HG02678 (cell line): ENCODE measurements around the gene CAMSAP1.

ENCODE experiments used
- ATAC-seq: cut with Tn5 transposase; IDR thresholded peaks from one replicate; pipeline ENCODE4 v1.9.1; 2021; ENCODE audit warnings: mild to moderate bottlenecking, moderate library complexity; ENCODE audit not compliant: unreplicated experiment

CAMSAP1 gene

DNA sequence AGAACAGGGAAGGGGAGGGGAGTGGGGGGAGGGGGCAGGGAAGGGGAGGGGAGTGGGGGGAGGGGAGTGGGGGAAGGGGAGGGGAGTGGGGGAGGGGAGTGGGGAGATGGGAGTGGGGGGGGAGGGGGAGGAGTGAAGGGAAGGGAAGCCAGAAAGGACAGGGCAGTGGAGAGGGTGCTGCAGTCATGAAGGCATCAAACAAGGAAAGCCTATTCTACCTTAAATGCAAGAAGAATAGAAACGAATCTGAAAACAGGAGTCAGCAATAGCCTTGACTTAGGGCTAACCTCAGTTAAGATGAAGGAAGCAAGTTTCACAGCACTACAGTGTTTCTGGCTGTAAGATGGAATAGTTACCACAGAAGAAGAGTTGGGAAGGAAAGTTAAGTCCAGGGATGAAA, 59.5 kb downstream of the CAMSAP1 start:
- no peak for ATAC-seq

DNA sequence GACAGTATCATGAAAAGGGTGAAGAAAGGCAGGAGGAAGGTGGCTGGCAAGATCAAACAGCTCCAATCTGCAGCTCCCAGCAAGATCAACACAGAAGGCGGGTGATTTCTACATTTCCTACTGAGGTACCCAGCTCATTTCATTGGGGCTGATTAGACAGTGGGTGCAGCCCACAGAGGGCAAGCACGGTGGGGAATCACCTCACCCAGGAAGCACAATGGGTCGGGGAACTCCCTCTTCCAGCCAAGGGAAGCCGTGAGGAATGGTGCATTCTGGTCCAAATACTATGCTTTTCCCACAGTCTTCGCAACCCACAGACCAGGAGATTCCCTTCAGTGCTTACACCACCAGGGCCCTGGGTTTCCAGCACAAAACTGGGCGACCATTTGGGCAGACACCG, 66.8 kb downstream of the CAMSAP1 start:
- ATAC-seq, result no peak

DNA sequence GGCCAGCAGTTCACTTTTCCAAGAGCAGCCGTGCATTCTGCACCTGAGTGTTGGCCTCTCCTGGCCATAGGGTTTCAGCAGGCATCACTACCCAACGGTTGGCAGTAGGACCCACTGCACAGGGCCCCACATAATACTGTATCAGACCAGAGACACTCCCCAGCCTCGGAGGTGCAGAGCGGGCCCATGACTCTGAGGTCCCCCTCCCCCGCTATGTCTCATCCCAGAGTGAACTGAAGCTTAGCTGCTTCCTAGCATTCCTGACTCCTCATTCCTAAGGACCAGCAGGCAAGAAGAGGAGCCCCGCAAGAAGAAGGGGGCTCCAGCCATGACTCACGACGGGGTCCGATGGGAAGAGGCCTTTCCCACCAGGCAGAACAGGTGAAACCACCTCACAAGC, 67.2 kb downstream of the CAMSAP1 start:
- ATAC-seq, result no peak

DNA sequence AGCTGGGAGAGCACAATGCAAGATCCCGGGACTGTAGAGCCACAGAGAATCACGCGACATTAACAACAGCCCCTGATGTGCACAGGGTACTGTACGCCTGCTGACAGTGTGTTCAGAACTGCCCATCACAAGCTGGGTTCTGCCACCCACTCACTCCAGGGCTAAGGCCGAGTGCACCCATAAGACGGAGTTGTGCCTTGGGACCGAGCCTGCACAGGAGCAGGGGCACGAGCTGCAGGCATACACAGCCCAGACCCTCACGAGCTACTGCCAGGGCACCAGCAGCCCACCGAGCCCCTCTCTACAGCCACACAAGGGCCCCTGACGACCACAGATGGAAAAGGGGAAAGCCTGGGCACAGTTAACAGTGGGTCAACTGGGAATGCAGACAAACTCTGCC, 67.8 kb downstream of the CAMSAP1 start:
- no peak for ATAC-seq

DNA sequence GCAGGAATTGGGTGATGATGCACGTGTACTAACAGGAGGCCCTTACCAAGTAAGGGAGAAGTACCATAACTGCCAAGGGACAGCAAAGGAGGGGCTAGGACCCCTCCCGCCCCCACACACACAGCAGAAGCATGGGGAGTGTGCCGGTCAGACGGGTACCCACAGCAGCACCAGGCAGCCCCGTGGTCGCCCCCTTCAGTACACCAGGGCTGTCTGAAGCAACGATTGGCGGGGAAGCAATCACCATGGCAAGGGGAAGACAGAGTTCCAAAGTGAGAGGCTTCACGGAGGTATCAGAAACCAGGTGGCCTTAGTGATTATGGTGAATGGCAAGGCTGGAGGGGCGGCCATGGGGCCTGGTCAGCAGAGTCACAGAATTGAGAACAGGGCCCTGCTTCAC, 72.2 kb downstream of the CAMSAP1 start:
- no peak for ATAC-seq

DNA sequence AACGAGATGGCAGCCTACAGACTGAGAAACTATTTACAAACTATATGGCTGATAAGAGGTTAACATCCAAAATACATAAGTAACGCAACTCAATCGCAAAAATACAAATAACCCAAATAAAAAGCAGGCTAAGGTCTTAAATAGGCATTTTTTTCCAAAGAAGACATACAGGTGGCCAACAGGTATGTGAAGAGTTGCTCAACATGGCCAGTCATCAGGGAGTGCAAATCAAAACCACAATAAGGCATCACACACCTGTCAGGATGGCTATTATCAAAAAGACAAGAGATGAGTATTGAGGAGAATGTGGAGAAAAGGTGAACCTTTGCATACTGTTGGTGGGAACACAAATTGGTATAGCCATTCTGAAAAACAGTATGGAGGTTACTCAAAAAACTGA, 73.5 kb downstream of the CAMSAP1 start:
- no peak for ATAC-seq

DNA sequence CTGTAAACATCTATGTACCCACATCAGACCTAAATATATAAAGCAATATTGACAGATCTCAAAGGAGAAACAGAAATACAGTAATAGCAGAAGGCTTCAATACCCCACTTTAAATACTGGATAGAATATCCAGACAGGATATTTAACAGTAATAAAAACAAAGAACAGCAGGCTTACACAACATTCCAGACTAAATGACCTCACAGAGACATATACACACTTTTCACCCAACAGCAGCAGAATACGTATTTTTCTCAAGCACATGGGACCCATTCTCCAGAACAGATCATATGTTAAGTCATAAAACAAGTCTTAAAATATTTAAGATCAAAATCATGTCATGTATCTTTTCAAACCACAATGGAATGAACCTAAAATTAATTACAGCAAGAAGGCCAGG, 76.8 kb downstream of the CAMSAP1 start:
- ATAC-seq, result no peak

DNA sequence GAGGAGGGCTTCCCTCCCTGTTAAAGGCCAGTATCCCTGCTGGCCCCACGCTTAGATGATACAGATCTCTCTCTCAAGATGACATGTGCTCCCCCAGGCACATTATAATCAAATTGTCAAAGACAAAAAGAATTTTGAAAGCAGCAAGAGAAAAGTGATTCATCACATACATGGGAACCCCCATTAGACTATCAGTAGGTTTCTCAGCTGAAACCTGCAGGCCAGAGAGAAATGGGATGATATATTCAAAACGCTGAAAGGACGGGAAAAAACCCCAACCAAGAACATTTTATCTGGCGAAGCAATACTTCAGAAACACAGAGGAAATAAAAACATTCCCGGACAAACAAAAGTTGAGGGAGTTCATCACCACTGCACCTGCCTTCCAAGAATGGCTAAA, 78.7 kb downstream of the CAMSAP1 start:
- no peak for ATAC-seq

DNA sequence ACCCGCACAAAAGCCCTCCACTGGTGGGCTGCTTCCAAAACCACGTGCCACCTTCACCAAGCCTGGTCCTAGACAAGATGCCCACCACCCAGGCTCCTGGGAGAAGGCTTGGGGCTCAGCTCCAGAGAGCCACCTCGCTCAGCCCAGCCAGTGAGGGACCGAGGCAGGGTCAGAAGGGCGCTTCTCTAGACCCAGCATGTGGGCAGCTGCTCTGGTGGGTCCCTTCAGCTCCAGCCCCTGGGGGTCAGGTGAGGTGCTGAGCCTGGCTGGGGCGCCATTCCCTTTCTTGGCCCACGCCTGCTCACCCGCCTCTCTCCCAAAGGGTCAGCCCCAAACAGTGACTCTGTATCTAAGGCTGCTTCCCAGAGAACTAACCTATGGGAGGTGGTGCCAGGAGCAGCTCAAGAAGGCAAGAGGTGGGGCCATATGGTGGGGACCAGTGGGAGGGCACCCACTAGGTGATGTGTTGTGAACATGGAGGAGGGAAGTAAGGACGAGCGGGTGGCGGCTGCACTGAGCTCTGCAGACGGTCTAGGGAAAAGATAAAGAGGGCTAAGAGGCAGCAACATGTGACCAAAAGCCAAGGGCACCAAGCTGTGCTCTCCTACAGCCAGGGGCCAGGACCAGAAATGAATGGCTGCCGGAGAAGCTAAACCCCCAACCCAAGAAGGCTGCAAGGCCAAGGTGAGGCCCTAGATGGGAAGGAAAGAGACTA, 79.3 kb downstream of the CAMSAP1 start:
- ATAC-seq, result no peak

DNA sequence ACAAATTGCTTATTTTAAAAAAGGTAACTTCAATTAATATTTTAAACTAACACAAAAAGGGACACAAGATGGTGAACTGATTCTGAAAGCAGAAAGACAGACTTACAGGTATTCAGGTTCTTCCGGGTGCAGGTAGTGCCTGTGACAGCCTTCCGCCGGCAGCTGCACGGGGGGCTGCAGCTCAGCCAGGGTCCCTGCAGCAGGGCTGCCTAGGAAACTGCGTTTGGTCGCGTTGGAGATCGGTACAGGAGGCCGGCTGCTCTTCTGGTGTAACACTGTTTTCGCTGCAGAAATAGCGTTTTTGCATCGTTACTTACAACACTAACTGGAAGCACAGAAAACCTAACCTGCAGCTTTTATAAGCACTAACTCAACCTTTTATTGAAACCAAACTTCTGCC, 80.0 kb downstream of the CAMSAP1 start:
- no peak for ATAC-seq

DNA sequence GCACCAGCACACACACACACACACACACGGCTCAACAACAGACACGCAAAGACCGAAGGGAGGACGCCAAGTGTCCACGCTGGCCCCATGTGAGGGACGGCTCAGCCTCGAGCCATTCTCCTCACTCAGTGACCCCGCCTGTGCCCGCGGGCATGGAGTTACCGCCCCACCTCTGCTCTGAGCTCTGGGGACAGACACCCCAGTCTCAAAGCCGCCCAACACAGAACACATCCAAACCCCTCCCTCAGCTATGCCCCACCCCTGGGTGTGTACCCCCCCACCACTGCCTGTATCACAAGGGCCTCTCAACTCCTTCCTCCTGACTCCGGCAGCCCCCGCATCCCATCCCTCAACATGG, 81.2 kb downstream of the CAMSAP1 start:
- no peak for ATAC-seq

DNA sequence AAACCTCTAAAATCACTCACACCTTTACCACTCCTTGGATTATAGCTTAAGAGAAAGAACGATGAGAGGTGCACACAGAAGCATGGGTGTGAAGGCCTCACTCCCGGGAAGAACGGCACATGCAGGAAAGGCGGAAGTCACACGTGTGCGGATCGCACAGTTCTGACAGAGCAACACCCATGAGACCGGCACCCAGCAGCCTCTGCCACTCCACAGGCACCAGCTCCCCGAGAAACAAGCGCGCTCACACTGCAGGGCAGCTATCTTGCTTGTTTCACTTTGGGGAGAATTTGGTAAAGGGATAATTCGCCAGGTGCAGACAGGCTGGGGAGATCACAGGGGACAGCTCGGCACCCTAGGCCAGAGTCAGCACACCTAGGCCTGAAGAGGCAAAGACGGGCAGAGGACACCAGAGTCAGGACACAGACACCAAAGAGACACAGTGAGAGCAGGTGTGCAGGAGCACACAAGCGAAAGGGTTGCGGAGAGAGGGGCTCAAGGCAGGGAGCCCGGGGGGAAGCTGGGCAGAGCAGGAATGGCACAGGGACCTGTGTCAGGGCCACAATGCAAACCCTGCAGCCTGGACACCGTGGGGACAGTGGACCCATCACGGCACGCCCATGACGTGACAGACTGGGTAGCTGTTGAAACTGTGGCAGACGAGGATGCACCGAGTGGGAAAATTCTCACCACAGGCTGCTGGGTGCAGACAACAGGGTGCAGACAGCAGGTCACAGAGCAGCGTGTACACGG, 81.7 kb downstream of the CAMSAP1 start:
- ATAC-seq, result no peak

DNA sequence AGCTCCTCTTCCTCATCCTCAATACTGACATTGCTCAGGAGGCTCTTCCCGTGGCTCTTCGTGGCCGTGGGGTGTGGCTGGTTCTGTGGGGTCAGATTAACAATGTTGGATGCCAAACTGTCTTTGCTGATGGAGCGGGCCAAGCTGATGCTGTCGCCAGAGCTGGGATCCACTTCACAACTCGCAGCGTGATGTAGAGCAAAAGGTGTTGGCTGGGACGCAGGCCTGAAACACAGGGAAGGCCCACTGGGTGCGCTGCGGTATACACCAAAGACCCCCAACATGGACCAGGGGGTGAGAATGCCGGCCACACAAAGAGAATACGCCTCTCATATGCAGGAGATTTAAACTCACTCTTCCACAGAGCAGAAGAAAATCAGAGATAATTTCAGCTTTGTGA, 84.3 kb downstream of the CAMSAP1 start:
- no peak for ATAC-seq

DNA sequence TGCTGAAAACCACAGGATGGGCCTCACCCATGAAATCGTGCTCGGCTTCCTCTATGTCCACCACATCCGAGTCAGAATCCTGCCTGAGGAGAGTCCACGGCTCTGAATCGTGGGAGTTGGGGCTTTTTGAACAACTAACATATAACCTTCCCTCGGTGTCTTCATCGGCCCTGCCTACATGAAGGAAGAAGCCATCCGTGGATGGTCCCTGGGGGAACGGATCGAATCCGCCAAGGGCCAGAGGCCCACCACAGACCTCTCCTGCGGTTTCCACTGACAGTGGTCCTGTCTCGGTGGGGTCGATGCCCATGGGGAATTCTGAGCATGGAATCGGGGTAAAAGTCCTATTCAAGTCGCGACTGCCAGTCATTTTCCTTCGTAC, 85.0 kb downstream of the CAMSAP1 start:
- no peak for ATAC-seq

DNA sequence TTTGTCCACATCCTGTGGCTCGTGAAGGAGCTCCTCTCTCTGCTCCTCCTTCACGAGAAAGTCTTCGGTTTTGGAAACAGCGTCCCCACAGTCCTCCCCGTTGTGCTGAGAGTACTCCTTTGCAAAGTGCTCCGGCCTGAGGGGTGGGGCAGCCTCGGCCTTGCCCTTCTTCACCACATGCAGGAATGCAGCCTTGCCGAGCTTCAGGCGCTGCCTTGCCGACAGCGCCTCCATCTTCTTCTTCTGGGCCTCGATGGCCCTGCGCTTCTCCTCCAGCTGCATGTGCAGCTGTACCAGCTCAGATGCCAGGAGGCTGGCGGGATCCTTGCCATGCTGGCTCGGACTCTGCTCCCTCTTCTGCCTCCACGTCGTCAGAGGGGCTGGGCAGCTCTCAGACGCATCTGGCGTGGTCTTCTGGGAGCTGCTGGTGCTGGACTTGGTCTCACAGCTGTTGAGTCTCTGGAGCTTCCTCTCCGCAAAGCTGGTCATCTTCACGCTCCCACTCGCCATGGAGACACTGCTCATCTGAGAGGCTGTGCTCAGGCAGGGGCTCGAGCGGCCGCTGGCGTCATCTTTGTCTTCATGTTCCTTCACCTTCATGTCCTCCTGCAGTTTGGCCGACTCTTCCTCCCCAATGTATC, 85.5 kb downstream of the CAMSAP1 start:
- no peak for ATAC-seq

DNA sequence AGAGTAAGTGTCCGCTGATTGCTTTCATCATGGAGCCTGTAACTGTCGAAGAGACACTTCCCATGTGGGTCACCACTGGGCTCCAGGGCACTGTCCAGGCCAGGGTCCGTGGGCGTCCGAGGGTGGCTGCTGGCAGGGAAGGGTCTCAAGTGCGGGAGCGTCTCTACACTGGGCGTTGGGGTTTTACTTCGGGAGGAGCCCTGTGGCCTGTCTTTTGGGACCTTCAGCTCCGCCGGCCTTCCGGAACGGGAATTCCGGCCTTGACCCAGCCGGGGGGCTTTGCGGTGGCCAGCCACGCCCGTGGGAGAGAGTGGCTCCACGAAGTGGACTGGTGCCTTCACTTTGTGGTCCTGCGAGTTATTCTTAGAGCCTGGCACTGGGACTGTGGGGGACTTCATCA, 86.2 kb downstream of the CAMSAP1 start:
- ATAC-seq, result no peak

DNA sequence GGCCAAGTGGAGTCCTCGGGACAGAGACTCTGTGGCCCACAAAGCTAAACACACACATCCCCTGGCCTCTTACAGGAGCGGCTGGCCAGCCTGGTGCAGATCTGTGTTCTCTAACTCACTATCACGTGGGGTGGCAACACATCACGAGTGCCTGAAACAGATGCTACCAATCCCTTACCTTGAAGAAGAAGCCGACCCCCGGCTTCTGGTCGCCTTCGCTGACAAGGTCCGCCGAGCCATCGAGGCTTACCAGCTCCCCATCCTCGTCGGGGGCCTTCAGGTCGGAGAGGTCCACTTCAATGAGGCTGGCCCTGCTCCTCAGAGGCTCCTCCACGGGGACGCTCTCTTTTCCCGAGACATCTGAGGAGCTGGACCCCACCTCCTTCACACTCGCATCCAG, 86.7 kb downstream of the CAMSAP1 start:
- no peak for ATAC-seq

DNA sequence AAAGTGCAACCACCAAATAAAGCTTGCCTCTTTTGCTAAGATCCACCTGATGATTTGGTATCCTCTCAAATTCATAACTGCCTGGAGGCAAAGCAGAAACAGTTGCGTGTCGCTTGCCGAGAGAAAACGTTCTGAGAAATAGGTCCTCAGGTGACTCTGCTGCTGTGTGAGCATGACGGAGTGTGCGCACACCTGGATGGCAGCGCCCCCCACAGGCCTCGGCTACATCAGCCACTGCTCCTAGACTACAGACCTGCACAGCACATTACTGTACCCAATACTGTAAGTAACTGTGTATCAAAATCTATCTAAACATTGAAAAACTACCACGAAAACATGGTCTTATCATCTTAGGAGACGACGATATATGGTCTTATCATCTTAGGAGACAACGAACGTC, 87.4 kb downstream of the CAMSAP1 start:
- no peak for ATAC-seq

DNA sequence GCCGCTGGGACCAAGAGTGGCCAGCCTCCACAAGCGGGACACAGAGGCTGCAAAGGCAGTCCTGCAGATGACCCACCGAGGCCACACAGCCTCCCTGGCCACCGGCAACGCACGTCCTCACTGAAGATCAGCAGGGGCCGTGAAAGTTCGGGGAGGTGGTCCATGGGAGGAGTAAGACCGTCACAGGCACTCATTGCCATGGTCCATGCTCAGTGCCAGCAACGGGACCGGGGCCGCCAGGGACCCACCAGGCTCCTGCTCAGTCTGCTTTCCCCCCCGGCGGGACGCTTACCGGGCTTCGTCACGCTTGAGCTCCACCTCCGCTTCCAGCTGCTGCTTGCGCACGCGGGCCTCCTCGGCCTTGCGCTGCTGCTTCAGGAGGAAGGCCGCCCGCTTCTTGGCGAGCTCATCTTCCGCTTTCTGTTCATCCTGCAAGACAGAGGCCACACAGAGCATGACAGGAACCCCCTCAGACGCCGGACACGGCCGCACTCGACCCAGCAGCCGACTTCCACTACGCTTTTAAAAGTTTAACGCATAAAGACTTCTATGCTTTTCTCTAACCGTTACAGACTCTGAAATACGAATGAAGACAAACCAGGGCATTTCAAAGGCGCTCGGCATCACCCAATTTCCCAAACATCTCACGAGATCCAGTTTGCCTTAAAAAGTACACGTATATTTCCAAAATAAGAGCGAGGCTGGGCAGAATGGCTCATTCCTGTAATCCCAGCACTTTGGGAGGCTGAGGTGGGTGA, 88.4 kb downstream of the CAMSAP1 start:
- no peak for ATAC-seq

DNA sequence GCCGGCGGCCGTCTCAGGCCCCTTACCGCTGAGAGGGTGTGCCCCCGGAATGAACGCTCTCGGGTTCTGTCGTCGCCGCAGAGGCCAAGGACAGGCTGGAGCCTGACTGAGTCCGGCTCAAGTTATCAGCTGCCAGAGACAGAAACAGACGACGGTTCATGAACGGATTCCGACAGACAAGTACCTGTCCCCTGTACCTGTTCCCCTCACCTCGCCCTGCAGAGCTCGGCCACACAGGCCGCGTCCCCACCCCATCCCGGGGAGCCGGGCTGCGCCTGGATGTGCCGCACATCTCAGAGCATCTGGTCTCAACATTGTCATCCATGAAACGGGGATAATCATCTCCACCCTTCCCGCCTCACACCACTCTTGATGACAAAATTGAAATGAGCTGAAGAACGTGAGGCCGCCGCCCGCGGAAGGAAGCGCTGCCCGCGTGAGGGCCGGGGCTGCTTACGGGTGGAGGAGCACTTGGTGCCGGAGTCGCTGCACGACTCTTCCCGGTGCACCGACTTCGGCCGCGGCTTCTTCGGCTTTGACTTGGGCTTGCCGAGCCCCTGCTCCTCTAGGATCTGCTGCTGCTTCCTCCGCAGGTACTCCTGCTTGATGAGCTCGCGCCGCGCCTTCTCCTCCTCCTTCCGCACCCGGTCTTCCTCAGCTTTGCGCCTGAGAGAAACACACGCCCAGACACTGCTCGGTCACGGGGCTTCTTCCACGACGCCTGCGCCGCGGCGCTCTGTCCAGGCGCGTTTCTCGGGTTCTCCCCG, 89.2 kb downstream of the CAMSAP1 start:
- no peak for ATAC-seq

DNA sequence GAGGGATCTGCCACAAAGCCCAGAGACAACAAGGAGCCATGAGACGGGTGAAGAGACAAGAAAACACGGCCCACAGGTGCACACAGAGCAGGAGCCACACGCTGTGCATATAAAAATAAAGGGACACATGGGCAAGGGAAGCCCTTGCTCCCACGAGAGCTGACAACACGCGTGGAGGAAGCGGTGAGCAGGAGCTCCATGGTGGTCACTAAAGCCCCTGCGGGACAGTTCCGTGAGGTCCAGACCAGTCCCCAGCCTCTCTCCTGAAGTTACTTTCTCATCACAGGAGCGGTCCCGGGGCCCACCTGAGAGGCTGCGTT, 90.7 kb downstream of the CAMSAP1 start:
- ATAC-seq, result no peak
